Cardiac fibroblast (primary cell): ENCODE results near the gene LCN9.
"Not testable (repeated sequence)": the region's sequence is repeated elsewhere in the genome, so short reads cannot be mapped to it uniquely, and the experiment has no call there.

Experiments used
- DNase-seq, 2 donors: peaks; one replicate each; pipeline versions ENCODE4 v3.0.0 to v3.0.0-alpha.2; 2010; ENCODE audit warnings: low read depth in 2 of 2
- H3K4me3 ChIP-seq, 2 donors: replicated peaks in 1 of 2; 1 replicate in 1 of 2; 2 replicates in 1 of 2; pipeline ENCODE4 v1.5.1; 2011; ENCODE audit warnings: low read depth in 2 of 2, low read length in 2 of 2, mild to moderate bottlenecking in 2 of 2, moderate library complexity in 1 of 2
- CTCF ChIP-seq: IDR thresholded peaks from one replicate; pipeline ENCODE4 v1.5.1; 2011; ENCODE audit warnings: low read depth, mild to moderate bottlenecking, low read length, inconsistent platforms

Gene LCN9

GRCh38 chr9:135624282-135624681, 38.8 kb upstream of the LCN9 start:
- H3K4me3 ChIP-seq, result no peak overlapping the region
- no peak for TF ChIP-seq CTCF
- no peak for DNase-seq

- H3K4me3 ChIP-seq, result no peak overlapping the region
- DNase-seq, result no peak
- TF ChIP-seq CTCF, result no peak
Measured at GRCh38 chr9:135632841-135633240, 30.3 kb upstream of the LCN9 start.

GRCh38 chr9:135636930-135637530, 26.1 kb upstream of the LCN9 start:
- DNase-seq, H3K4me3 ChIP-seq: not testable (repeated sequence)

- no peak for TF ChIP-seq CTCF
- DNase-seq, result no peak
- H3K4me3 ChIP-seq, result no peak within 1 kb of the TSS
Measured at GRCh38 chr9:135639196-135639595, 23.9 kb upstream of the LCN9 start, which contains the start of gene GLT6D1. TSS of gene GLT6D1 (minus strand) at chr9:135639540. CDS start at chr9:135639187, 353 bp downstream.

- DNase-seq, result no peak
- H3K4me3 ChIP-seq, result no peak overlapping the region
- no peak for TF ChIP-seq CTCF
Measured at GRCh38 chr9:135641047-135641446, 22.1 kb upstream of the LCN9 start.

- H3K4me3 ChIP-seq, result no peak overlapping the region
- peak; percentile 19 to 56 for DNase-seq
- no peak for TF ChIP-seq CTCF
Measured at GRCh38 chr9:135641745-135642144, 21.4 kb upstream of the LCN9 start.

- no peak for TF ChIP-seq CTCF
- H3K4me3 ChIP-seq, result no peak overlapping the region
- DNase-seq, result no peak
Measured at GRCh38 chr9:135644631-135645218, 18.4 kb upstream of the LCN9 start.
